ENCODE results near the gene IL1RL2.

Gene IL1RL2

GRCh38 chr2:102236132-102236531 is 49.3 kb downstream of the IL1RL2 start:
- TF ChIP-seq CTCF (IDR thresholded peaks at IDR 0.05; ENCODE audit: low read depth, low read length, missing control alignments): no peak
- H3K4me3 ChIP-seq (ENCODE audit: low read depth, low read length): no peak overlapping the region
- no peak for DNase-seq (ENCODE audit: low read depth)

GRCh38 chr2:102237176-102237575 is 50.4 kb downstream of the IL1RL2 start:
- no peak for DNase-seq (ENCODE audit: low read depth)
- H3K4me3 ChIP-seq (ENCODE audit: low read depth, low read length): no peak overlapping the region
- no peak for TF ChIP-seq CTCF (IDR thresholded peaks at IDR 0.05; ENCODE audit: low read depth, low read length, missing control alignments)

DNA sequence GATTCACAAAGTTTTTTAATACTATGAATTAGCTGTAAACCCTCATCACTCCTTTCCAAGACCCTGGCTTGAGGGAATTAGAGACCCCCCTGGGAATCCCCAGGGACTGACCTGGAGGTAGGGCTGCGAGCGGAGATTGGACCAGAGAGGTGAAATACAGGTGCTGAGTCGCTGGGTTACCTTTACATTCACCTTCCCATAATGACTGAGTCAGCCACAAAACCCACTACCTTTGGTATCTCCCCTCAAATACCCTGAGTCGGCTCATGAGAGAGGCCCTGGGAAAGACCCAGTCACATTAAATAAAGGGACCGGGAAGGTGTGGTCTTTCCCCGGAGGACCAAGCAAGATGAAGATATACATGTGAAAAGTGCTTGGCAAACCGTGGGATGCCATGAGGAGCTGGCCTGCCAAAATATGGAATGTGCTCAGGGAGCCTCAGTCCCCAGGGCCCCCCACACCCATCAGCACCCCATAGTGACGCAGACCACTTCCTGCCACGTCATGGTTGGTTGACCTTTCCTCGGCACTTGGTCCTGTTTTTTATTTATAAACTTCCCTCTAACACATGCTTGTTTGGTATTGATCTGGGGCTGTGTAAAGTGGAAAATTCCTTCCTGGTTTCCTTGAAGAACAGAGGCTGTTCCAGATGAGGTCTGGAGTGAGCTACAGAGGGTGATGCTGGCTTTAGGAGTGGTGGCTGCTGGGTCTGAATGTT is 51.4 kb downstream of the IL1RL2 start:
- no peak overlapping the region for H3K4me3 ChIP-seq (ENCODE audit: low read depth, low read length)
- DNase-seq (ENCODE audit: low read depth): no peak
- no peak for TF ChIP-seq CTCF (IDR thresholded peaks at IDR 0.05; ENCODE audit: low read depth, low read length, missing control alignments)

GRCh38 chr2:102238778-102239177 is 52.0 kb downstream of the IL1RL2 start:
- no peak for DNase-seq (ENCODE audit: low read depth)
- H3K4me3 ChIP-seq (ENCODE audit: low read depth, low read length): no peak overlapping the region
- TF ChIP-seq CTCF (IDR thresholded peaks at IDR 0.05; ENCODE audit: low read depth, low read length, missing control alignments): no peak

GRCh38 chr2:102239344-102239743 is 52.5 kb downstream of the IL1RL2 start:
- H3K4me3 ChIP-seq (ENCODE audit: low read depth, low read length): no peak overlapping the region
- TF ChIP-seq CTCF (IDR thresholded peaks at IDR 0.05; ENCODE audit: low read depth, low read length, missing control alignments): no peak
- DNase-seq (ENCODE audit: low read depth): no peak

DNA sequence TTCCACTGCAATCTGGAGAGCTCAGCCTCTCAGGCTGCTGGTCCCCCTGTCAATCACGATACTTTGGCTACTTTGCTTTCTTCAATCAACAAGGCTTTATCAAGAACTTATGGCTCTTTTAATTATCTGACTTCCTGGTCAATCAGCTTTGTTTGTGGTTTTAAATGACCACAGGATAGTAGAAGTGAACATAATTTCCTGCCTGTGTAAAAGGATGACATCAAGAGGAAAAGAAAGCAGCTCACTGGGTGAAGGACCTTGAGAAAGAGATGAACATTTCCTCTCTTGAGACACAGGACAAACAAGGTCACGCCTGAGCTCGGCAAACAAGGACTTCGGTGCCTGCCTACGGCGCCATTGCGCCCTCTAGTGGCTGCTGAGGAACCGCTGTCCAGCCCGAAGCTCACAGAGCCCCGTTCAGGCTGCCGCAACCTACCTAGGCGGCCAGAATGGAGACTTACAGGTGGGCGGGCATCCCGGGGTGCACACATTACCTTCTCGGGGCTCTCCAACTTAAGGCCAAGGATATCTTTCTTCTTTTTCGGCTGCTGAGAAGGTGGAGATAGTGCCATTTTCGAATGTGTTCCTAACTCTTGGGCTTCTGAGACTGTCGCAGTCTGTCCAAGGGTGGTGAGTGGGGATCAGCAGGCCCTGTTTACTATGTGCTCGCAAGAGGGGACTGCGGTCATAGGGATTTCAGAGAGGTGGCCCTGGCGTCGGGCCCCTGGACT is 54.0 kb downstream of the IL1RL2 start:
- H3K4me3 ChIP-seq (ENCODE audit: low read depth, low read length): no peak overlapping the region
- DNase-seq (ENCODE audit: low read depth): peak; percentile 68
- TF ChIP-seq CTCF (IDR thresholded peaks at IDR 0.05; ENCODE audit: low read depth, low read length, missing control alignments): peak; percentile 98
